Measurements from ENCODE around the gene DBX1. TPM values are rescaled to one million over a fixed set of nuclear protein-coding genes. Genes with fewer than 3 reads are reported as not detected.

Gene DBX1
- polyA plus RNA-seq, 1 experiment, result not detected

- Histone ChIP-seq H3K36me3 (ENCODE audit: control insufficient read depth, insufficient read depth, low read length) (no peaks in the 10 kb centered on the region), H3K4me3 (ENCODE audit: low read depth, low read length) (no peak overlapping the region), H3K27me3 (ENCODE audit: control insufficient read depth, insufficient read depth, low read length) (peaks cover 78% of the 10 kb centered on the region)
- DNase-seq (ENCODE audit: low read depth), result no peak
- CTCF ChIA-PET, result interaction anchor here (0.9 to 1.0 kb wide), 2 partner anchors 161 to 209 kb away, joined by 3 read pairs; no protein-coding TSS in a partner anchor
- TF ChIP-seq CTCF (IDR thresholded peaks at IDR 0.05; ENCODE audit: insufficient read depth, low read depth, low read length), result no peak
- POLR2A ChIA-PET, result no interaction called here
Measured at GRCh38 chr11:20161230-20161918, 1.1 kb upstream of the DBX1 start.

GRCh38 chr11:20159466-20160381 lies 551 bp downstream of the DBX1 start:
- Histone ChIP-seq H3K36me3 (ENCODE audit: control insufficient read depth, insufficient read depth, low read length) (no peaks in the 10 kb centered on the region), H3K27me3 (ENCODE audit: control insufficient read depth, insufficient read depth, low read length) (peaks cover 80% of the 10 kb centered on the region), H3K4me3 (ENCODE audit: low read depth, low read length) (no peak overlapping the region)
- CTCF ChIA-PET, result no interaction called here
- DNase-seq (ENCODE audit: low read depth), result no peak
- POLR2A ChIA-PET, result no interaction called here
- no peak for TF ChIP-seq CTCF (IDR thresholded peaks at IDR 0.05; ENCODE audit: insufficient read depth, low read depth, low read length)

- no peaks in the 10 kb centered on the region for H3K36me3 ChIP-seq (ENCODE audit: control insufficient read depth, insufficient read depth, low read length)
- DNase-seq (ENCODE audit: low read depth), result no peak
- ChIA-PET CTCF (no interaction called here), POLR2A (no interaction called here)
- no peak for TF ChIP-seq CTCF (IDR thresholded peaks at IDR 0.05; ENCODE audit: insufficient read depth, low read depth, low read length)
- no peak overlapping the region for H3K4me3 ChIP-seq (ENCODE audit: low read depth, low read length)
- H3K27me3 ChIP-seq (ENCODE audit: control insufficient read depth, insufficient read depth, low read length), result peaks cover 73% of the 10 kb centered on the region
Measured at GRCh38 chr11:20158597-20159257, 1.5 kb downstream of the DBX1 start.

- H3K27me3 ChIP-seq (ENCODE audit: control insufficient read depth, insufficient read depth, low read length), result peaks cover 65% of the 10 kb centered on the region
- H3K36me3 ChIP-seq (ENCODE audit: control insufficient read depth, insufficient read depth, low read length), result no peaks in the 10 kb centered on the region
- no peak for DNase-seq (ENCODE audit: low read depth)
- TF ChIP-seq CTCF (IDR thresholded peaks at IDR 0.05; ENCODE audit: insufficient read depth, low read depth, low read length), result no peak
- ChIA-PET POLR2A (no interaction called here), CTCF (no interaction called here)
- H3K4me3 ChIP-seq (ENCODE audit: low read depth, low read length), result no peak overlapping the region
Measured at GRCh38 chr11:20157728-20158127, 2.5 kb downstream of the DBX1 start.
